Gastrocnemius medialis (tissue), 4 donors: ENCODE data around the gene MORN1.

Source experiments
- POLR2A ChIP-seq, 2 donors: fragments of 450-650 bp; IDR thresholded peaks; one replicate each; pipeline ENCODE4 v1.6.1; 2017; ENCODE audit warnings: antibody characterized with exemption in 2 of 2, mild to moderate bottlenecking in 2 of 2, moderate library complexity in 2 of 2
- TF ChIP-seq, protein P1 (sequence below), 5 experiments: fragments of 450-650 bp in 3 of 5; fragments of 200-600 bp in 2 of 5; sonication (generic) in 2 of 5; IDR thresholded peaks in 4 of 5; conservative IDR thresholded peaks in 1 of 5; 1 replicate in 4 of 5; 2 replicates in 1 of 5; pipeline ENCODE4 v1.5.1; 2016 to 2019; ENCODE audit warnings: antibody characterized with exemption in 5 of 5, mild to moderate bottlenecking in 3 of 5, moderate library complexity in 3 of 5

DNA sequence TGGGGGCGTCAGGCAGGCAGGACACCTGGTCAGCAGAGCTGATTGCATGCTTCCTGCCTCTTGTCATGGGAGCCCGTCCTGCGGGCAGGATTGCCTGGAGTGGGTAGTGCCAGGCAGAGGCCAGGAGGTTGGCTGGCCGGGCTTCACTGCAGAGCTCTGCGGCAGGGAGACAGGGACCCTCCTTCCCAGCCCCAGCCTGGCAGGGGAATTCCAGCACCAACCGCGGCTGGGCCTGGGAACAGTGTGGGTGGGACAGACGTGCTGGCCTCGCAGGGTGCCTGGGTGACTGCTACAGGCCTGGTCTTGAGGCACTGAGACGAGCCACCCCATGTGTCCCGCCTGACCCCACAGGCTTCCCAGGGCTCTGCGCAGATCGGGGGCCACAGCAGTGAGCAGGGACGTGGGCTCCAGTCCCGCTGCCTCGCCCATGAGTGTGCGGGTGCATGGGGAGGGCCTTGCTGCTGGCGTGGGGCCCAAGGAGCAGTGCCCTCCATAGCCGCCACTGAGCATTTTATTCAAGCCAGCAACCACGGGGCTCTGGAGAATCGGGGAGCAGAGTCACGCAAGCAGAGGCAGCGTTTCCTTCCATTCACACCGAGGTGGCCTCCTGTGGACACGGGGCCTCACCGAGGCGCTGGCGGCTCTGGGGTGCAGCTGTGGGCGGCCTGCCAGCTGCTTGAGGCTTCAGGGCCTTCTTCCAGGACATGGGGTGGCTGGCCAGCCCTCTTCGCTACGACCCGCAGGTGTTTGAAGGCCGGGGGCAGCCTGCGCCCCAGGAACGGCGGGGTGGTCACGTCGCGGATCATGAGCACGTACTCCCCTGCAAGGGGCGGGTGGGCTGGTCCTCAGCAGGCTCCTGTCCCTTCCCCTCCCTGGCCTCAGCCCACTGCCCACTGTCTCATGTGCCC is 70.3 kb downstream of the MORN1 start:
- TF ChIP-seq, protein P1, sequence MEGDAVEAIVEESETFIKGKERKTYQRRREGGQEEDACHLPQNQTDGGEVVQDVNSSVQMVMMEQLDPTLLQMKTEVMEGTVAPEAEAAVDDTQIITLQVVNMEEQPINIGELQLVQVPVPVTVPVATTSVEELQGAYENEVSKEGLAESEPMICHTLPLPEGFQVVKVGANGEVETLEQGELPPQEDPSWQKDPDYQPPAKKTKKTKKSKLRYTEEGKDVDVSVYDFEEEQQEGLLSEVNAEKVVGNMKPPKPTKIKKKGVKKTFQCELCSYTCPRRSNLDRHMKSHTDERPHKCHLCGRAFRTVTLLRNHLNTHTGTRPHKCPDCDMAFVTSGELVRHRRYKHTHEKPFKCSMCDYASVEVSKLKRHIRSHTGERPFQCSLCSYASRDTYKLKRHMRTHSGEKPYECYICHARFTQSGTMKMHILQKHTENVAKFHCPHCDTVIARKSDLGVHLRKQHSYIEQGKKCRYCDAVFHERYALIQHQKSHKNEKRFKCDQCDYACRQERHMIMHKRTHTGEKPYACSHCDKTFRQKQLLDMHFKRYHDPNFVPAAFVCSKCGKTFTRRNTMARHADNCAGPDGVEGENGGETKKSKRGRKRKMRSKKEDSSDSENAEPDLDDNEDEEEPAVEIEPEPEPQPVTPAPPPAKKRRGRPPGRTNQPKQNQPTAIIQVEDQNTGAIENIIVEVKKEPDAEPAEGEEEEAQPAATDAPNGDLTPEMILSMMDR (IDR thresholded peaks at IDR 0.05 in 4 of 5, conservative IDR thresholded peaks at IDR 0.05 in 1 of 5): no peak
- TF ChIP-seq POLR2A (IDR thresholded peaks at IDR 0.05): no peak
